H1 (cell line): ENCODE measurements around the gene NR1H3. TPM values are rescaled to one million over a fixed set of nuclear protein-coding genes. Genes with fewer than 3 reads are reported as not detected.

Source experiments
- CTCF ChIA-PET: fragments of 300-600 bp; sonication (Branson Sonifier 250); formaldehyde crosslinking; loops from one replicate; lab custom pipeline; 2021; ENCODE audit not compliant: partially characterized antibody; lab: Charles Lee
- POLR2A ChIA-PET: fragments of 300-600 bp; sonication (Branson Sonifier 250); formaldehyde crosslinking; loops from one replicate; lab custom pipeline; 2021; ENCODE audit warnings: inconsistent platforms; ENCODE audit not compliant: partially characterized antibody; lab: Charles Lee
- DNase-seq, 2 experiments: peaks; one replicate each; pipeline versions ENCODE4 v3.0.0 to v3.0.0-alpha.2; 2010 to 2022; ENCODE audit warnings: low spot score in 2 of 2, low read depth in 1 of 2, mixed read lengths in 1 of 2
- FAIRE-seq: peaks from 2 replicates; lab custom pipeline; 2011; peaks lifted over from hg19 to GRCh38; lab: Jason Lieb, UNC
- H2AFZ ChIP-seq: 2 replicates; pipeline ENCODE4 v1.8.1; 2012; ENCODE audit warnings: low read length, inconsistent platforms
- H2AK5ac ChIP-seq: 2 replicates; pipeline ENCODE4 v1.6.1; 2013; ENCODE audit warnings: low read depth, low read length
- H2BK120ac ChIP-seq: replicated peaks from 2 replicates; pipeline ENCODE3; 2013; ENCODE audit warnings: low read depth, low read length, inconsistent platforms
- H2BK12ac ChIP-seq: 2 replicates; pipeline ENCODE4 v1.6.1; 2013; ENCODE audit warnings: low read depth, low read length
- H2BK15ac ChIP-seq: 2 replicates; pipeline ENCODE4 v1.6.1; 2013; ENCODE audit warnings: low read length
- H2BK20ac ChIP-seq: 2 replicates; pipeline ENCODE4 v1.6.1; 2013; ENCODE audit warnings: low read length
- H2BK5ac ChIP-seq: 2 replicates; pipeline ENCODE4 v1.6.1; 2013; ENCODE audit warnings: low read depth, low read length
- H3K14ac ChIP-seq: 2 replicates; pipeline ENCODE4 v1.6.1; 2013; ENCODE audit warnings: inconsistent platforms; ENCODE audit not compliant: insufficient read length
- H3K18ac ChIP-seq: 2 replicates; pipeline ENCODE4 v1.6.1; 2013; ENCODE audit warnings: low read length; ENCODE audit errors: extremely low read depth
- H3K23ac ChIP-seq: 2 replicates; pipeline ENCODE4 v1.6.1; 2013; ENCODE audit warnings: inconsistent platforms; ENCODE audit not compliant: insufficient read length
- H3K23me2 ChIP-seq: 2 replicates; pipeline ENCODE4 v1.6.1; 2013; ENCODE audit warnings: low read depth, low read length
- H3K27ac ChIP-seq: 2 replicates; pipeline ENCODE4 v1.6.1; 2011; ENCODE audit warnings: low read depth, low read length, inconsistent platforms
- H3K27me3 ChIP-seq, 4 experiments: replicated peaks in 1 of 4; 1 replicate in 1 of 4; 2 replicates in 3 of 4; pipeline versions ENCODE4 v1.6.1 to v1.8.1; 2011 to 2013; ENCODE audit warnings: low read length in 3 of 4, mild to moderate bottlenecking in 3 of 4, inconsistent platforms in 2 of 4, mixed read lengths in 2 of 4, moderate library complexity in 1 of 4; ENCODE audit not compliant: control insufficient read depth in 3 of 4, insufficient read depth in 3 of 4; ENCODE audit errors: extremely low read depth in 1 of 4
- H3K36me3 ChIP-seq, 4 experiments: 2 replicates each; pipeline versions ENCODE4 v1.6.1 to v1.8.1; 2011 to 2013; ENCODE audit warnings: mild to moderate bottlenecking in 4 of 4, low read length in 3 of 4, moderate library complexity in 2 of 4, control low read depth in 1 of 4, inconsistent platforms in 1 of 4; ENCODE audit not compliant: insufficient read depth in 4 of 4, control insufficient read depth in 2 of 4
- H3K4ac ChIP-seq: replicated peaks from 2 replicates; pipeline ENCODE3; 2013; ENCODE audit warnings: low read length, low read depth, mixed read lengths, inconsistent platforms; ENCODE audit not compliant: insufficient read length
- H3K4me1 ChIP-seq, 4 experiments: replicated peaks in 1 of 4; 1 replicate in 1 of 4; 2 replicates in 3 of 4; pipeline versions ENCODE4 v1.6.1 to v1.8.1; 2011 to 2013; ENCODE audit warnings: low read length in 3 of 4, inconsistent platforms in 2 of 4, mixed read lengths in 1 of 4; ENCODE audit not compliant: insufficient read depth in 4 of 4, control insufficient read depth in 3 of 4
- H3K4me2 ChIP-seq, 2 experiments: 2 replicates each; pipeline versions ENCODE4 v1.6.1 to v1.8.1; 2011 to 2013; ENCODE audit warnings: low read depth in 2 of 2, low read length in 2 of 2, control low read depth in 1 of 2, inconsistent platforms in 1 of 2, mild to moderate bottlenecking in 1 of 2; ENCODE audit not compliant: insufficient read depth in 1 of 2
- H3K4me3 ChIP-seq, 4 experiments: fragments of 200-600, 300-600 bp in 1 of 4; sonication (generic), shearing (Covaris generic), sonication (Bioruptor Twin) in 1 of 4; 2 replicates each; pipeline versions ENCODE4 v1.5.1 to v1.8.1; 2011 to 2016; ENCODE audit warnings: low read length in 4 of 4, low read depth in 3 of 4, control low read depth in 2 of 4, inconsistent platforms in 2 of 4, mild to moderate bottlenecking in 2 of 4, mixed read lengths in 1 of 4, moderate library complexity in 1 of 4; ENCODE audit not compliant: insufficient read depth in 2 of 4; ENCODE audit errors: extremely low read depth in 1 of 4
- H3K56ac ChIP-seq: replicated peaks from 2 replicates; pipeline ENCODE3; 2013; ENCODE audit warnings: low read depth, mild to moderate bottlenecking, mixed read lengths, low read length, inconsistent platforms; ENCODE audit not compliant: insufficient read length
- H3K79me1 ChIP-seq: 2 replicates; pipeline ENCODE4 v1.6.1; 2013; ENCODE audit warnings: low read depth, low read length, control low read depth
- H3K79me2 ChIP-seq, 2 experiments: 2 replicates each; pipeline versions ENCODE4 v1.6.1 to v1.8.1; 2012 to 2013; ENCODE audit warnings: low read length in 2 of 2, mild to moderate bottlenecking in 2 of 2, inconsistent platforms in 1 of 2; ENCODE audit not compliant: insufficient read depth in 2 of 2, control insufficient read depth in 1 of 2
- H3K9ac ChIP-seq, 4 experiments: replicated peaks in 1 of 4; 1 replicate in 1 of 4; 2 replicates in 3 of 4; pipeline versions ENCODE4 v1.6.1 to v1.8.1; 2011 to 2013; ENCODE audit warnings: low read depth in 3 of 4, low read length in 3 of 4, control low read depth in 2 of 4, mild to moderate bottlenecking in 2 of 4, moderate library complexity in 2 of 4, inconsistent platforms in 1 of 4; ENCODE audit errors: extremely low read depth in 1 of 4
- H3K9me3 ChIP-seq, 2 experiments: 2 replicates each; pipeline versions ENCODE4 v1.6.1 to v1.8.1; 2012 to 2013; ENCODE audit warnings: mild to moderate bottlenecking in 2 of 2, moderate library complexity in 2 of 2, control low read depth in 1 of 2, inconsistent platforms in 1 of 2, low read depth in 1 of 2, low read length in 1 of 2, mixed read lengths in 1 of 2; ENCODE audit not compliant: insufficient read depth in 2 of 2
- H4K20me1 ChIP-seq, 2 experiments: replicated peaks in 1 of 2; 2 replicates each; pipeline versions ENCODE3 to v1.8.1; 2011 to 2013; ENCODE audit warnings: inconsistent platforms in 2 of 2, low read length in 2 of 2, mild to moderate bottlenecking in 1 of 2; ENCODE audit not compliant: insufficient read depth in 2 of 2, control insufficient read depth in 1 of 2
- H4K5ac ChIP-seq: 2 replicates; pipeline ENCODE4 v1.6.1; 2013; ENCODE audit warnings: low read length, low read depth, mixed read lengths, inconsistent platforms; ENCODE audit not compliant: insufficient read length
- H4K8ac ChIP-seq: 2 replicates; pipeline ENCODE4 v1.8.0; 2013; ENCODE audit warnings: mild to moderate bottlenecking, moderate library complexity, low read length, inconsistent platforms; ENCODE audit not compliant: insufficient read depth; ENCODE audit errors: extremely low read depth
- H4K91ac ChIP-seq: replicated peaks from 2 replicates; pipeline ENCODE3; 2013; ENCODE audit warnings: low read length, mixed read lengths, inconsistent platforms; ENCODE audit not compliant: insufficient read length
- BACH1 ChIP-seq: IDR thresholded peaks from 2 replicates; pipeline ENCODE4 v1.6.1; 2012; ENCODE audit warnings: low read length, improper control_type of control experiment
- CEBPB ChIP-seq: IDR thresholded peaks from 2 replicates; pipeline ENCODE4 v1.6.1; 2012; ENCODE audit warnings: low read depth, low read length
- E2F6 ChIP-seq: IDR thresholded peaks from 2 replicates; pipeline ENCODE4 v1.6.1; 2012; ENCODE audit warnings: inconsistent platforms
- HDAC6 ChIP-seq: IDR thresholded peaks from one replicate; pipeline ENCODE4 v1.7.1; 2012; ENCODE audit warnings: low read depth, mild to moderate bottlenecking, inconsistent platforms, low read length, moderate library complexity
- JUN ChIP-seq: IDR thresholded peaks from 2 replicates; pipeline ENCODE4 v1.6.1; 2011; ENCODE audit warnings: low read depth, mild to moderate bottlenecking, improper control_type of control experiment, low read length
- KDM1A ChIP-seq: fragments of 200-600, 300-600 bp; sonication (generic); IDR thresholded peaks from 2 replicates; pipeline ENCODE4 v1.7.1; 2016; ENCODE audit warnings: mild to moderate bottlenecking, low read length, borderline replicate concordance
- RNF2 ChIP-seq: fragments of 200-900, 300-1000 bp; sonication (generic); IDR thresholded peaks from 2 replicates; pipeline ENCODE4 v1.7.1; 2016; ENCODE audit warnings: borderline replicate concordance, low read depth, mild to moderate bottlenecking, antibody characterized with exemption, low read length; ENCODE audit not compliant: poor library complexity, severe bottlenecking; ENCODE audit errors: missing control alignments
- SIX5 ChIP-seq: IDR thresholded peaks from 2 replicates; pipeline ENCODE4 v1.6.1; 2011; ENCODE audit warnings: mild to moderate bottlenecking, low read depth, low read length
- SP1 ChIP-seq: IDR thresholded peaks from 2 replicates; pipeline ENCODE4 v1.6.1; 2011; ENCODE audit warnings: low read depth, low read length
- SP4 ChIP-seq: IDR thresholded peaks from 2 replicates; pipeline ENCODE4 v1.6.1; 2012; ENCODE audit warnings: low read length, inconsistent platforms
- TAF1 ChIP-seq: IDR thresholded peaks from 2 replicates; pipeline ENCODE4 v1.6.1; 2011; ENCODE audit warnings: mild to moderate bottlenecking, low read depth, low read length
- TBP ChIP-seq: IDR thresholded peaks from 2 replicates; pipeline ENCODE4 v1.6.1; 2011; ENCODE audit warnings: low read depth, low read length, improper control_type of control experiment
- TEAD4 ChIP-seq: IDR thresholded peaks from 2 replicates; pipeline ENCODE4 v1.6.1; 2012; ENCODE audit warnings: low read depth, low read length, inconsistent platforms, mixed read lengths
- WGBS, 2 experiments: shearing (Covaris generic) in 1 of 2; methylation state at CpG; one replicate each; pipeline versions ENCODE4 v1.1.6 to v1.1.7; 2013 to 2015; ENCODE audit warnings: low lambda C conversion rate in 2 of 2, mixed read lengths in 2 of 2, inconsistent platforms in 1 of 2, low coverage in 1 of 2, missing lambda C conversion rate in 1 of 2; ENCODE audit not compliant: insufficient replicate concordance in 2 of 2, insufficient coverage in 1 of 2, insufficient read length in 1 of 2; ENCODE audit errors: extremely low coverage in 1 of 2, missing lambda C conversion rate in 1 of 2; 5-methylcytosine and 5-hydroxymethylcytosine counted together
- polyA plus RNA-seq, 7 experiments: library from polyadenylated mRNA; depleted of rRNA in 3 of 7; stranded (reverse) in 5 of 7; unstranded in 2 of 7; fragments of >200 nt in 5 of 7; fragments of 200-250 nt in 2 of 7; gene quantifications; 1 replicate in 5 of 7; 2 replicates in 1 of 7; 4 replicates in 1 of 7; pipeline versions ENCODE4 v1.2.1 to v1.2.3, GENCODE V29; 2011 to 2013; ENCODE audit warnings: missing spikeins in 2 of 7, mixed read lengths in 2 of 7
- total RNA-seq: library from RNA; stranded (reverse); fragmentation: NEBNext Ultra II Directional; extraction: Animal tissue kit (Norgen Biotek cat#: 25700); gene quantifications from 2 replicates; pipeline ENCODE4 v1.2.1, GENCODE V29; 2021

NR1H3 gene
- total and polyA plus RNA-seq, 2 of the 8 experiments (the other 6 are each of a cell fraction or from before 2014, with no cell fraction given), result 19.9 to 42.1 TPM

- Histone ChIP-seq H2AK5ac (no peak overlapping the region), H3K9ac (no peak overlapping the region), H2AFZ (no peak overlapping the region), H3K27me3 (no peaks in the 10 kb centered on the region), H3K4me3 (no peak overlapping the region), H4K91ac (no peak overlapping the region), H4K5ac (no peak overlapping the region), H3K27ac (no peak overlapping the region), H3K79me1 (peaks cover 20% of the 10 kb centered on the region), H3K4ac (no peak overlapping the region), H3K36me3 (peaks cover 0 to 44% (median 28%) of the 10 kb centered on the region in 4 experiments; a peak in 7 of 8 replicates), H3K23me2 (peaks cover 8% of the 10 kb centered on the region), H3K9me3 (no peaks in the 10 kb centered on the region), H3K4me1 (peaks cover 2 to 8% (median 6%) of the 10 kb centered on the region in 4 experiments; a peak in 4 of 7 replicates), H3K4me2 (no peak overlapping the region), H2BK15ac (no peak overlapping the region), H3K23ac (no peak overlapping the region), H3K56ac (no peak overlapping the region), H3K79me2 (peaks cover 0 to 48% of the 10 kb centered on the region in 2 experiments; a peak in 3 of 4 replicates), H4K8ac (0 out of 2 replicates have a peak overlapping the region, but pooled peaks have one; percentile 23), H2BK5ac (no peak overlapping the region), H2BK120ac (no peak overlapping the region), H3K14ac (no peak overlapping the region), H3K18ac (no peak overlapping the region), H2BK12ac (no peak overlapping the region), H2BK20ac (no peak overlapping the region), H4K20me1 (peaks cover 8 to 17% of the 10 kb centered on the region in 2 experiments)
- FAIRE-seq, result no peak
- 92% methylated on average over 28 of the region's 28 CpGs; no CpG with 5 or more reads in 1 of the 2 experiments for WGBS, 2 experiments
- ChIA-PET CTCF (interaction anchor here (1.7 to 7.4 kb wide), 6 partner anchors 12 to 86 kb away, joined by 4 to 72 read pairs (median 13); partner anchors contain the start of genes MYBPC3 and NR1H3), POLR2A (no interaction called here)
- no peak for DNase-seq
- TF ChIP-seq JUN (no peak), KDM1A (no peak), RNF2 (no peak), BACH1 (no peak), TBP (no peak), E2F6 (no peak), SP4 (no peak), TEAD4 (no peak), TAF1 (no peak), SP1 (no peak), CEBPB (no peak), HDAC6 (no peak), SIX5 (no peak)
Measured at GRCh38 chr11:47274495-47275235, 16.9 kb downstream of the NR1H3 start.
